HEK293 (cell line): ENCODE results near the gene PRCP.

ENCODE experiments used
- CTCF ChIA-PET: fragments of 350-600 bp; formaldehyde crosslinking; extraction: SDS; loops from one replicate; lab custom pipeline; 2021; ENCODE audit warnings: antibody characterized with exemption; lab: Yijun Ruan, JAX
- POLR2A ChIA-PET: fragments of 300-600 bp; formaldehyde crosslinking; extraction: SDS; loops from one replicate; lab custom pipeline; 2020; ENCODE audit warnings: antibody characterized with exemption, inconsistent platforms; lab: Yijun Ruan, JAX
- H3K27ac ChIP-seq: fragments of 200-500 bp; sonication (Bioruptor generic); 2 replicates; pipeline ENCODE4 v1.5.1; 2014; ENCODE audit warnings: low read depth, low read length, control low read depth, inconsistent platforms; ENCODE audit errors: extremely low read depth
- H3K36me3 ChIP-seq, 2 experiments: fragments of 200-500 bp in 1 of 2; sonication (Bioruptor generic) in 1 of 2; 1 replicate in 1 of 2; 2 replicates in 1 of 2; pipeline ENCODE4 v1.5.1; 2014 to 2017; ENCODE audit warnings: inconsistent platforms in 2 of 2, low read length in 2 of 2; ENCODE audit not compliant: control insufficient read depth in 2 of 2, insufficient read depth in 1 of 2
- H3K4me1 ChIP-seq: fragments of 200-500 bp; sonication (Bioruptor generic); 2 replicates; pipeline ENCODE4 v1.5.1; 2014; ENCODE audit warnings: mild to moderate bottlenecking, low read length, inconsistent platforms; ENCODE audit not compliant: control insufficient read depth, insufficient read depth
- H3K4me3 ChIP-seq: 2 replicates; pipeline ENCODE4 v1.5.1; 2011; ENCODE audit warnings: low read depth, mild to moderate bottlenecking, control low read depth, low read length, moderate library complexity
- H3K9me3 ChIP-seq: fragments of 200-500 bp; sonication (Bioruptor generic); 2 replicates; pipeline ENCODE4 v1.5.1; 2014; ENCODE audit warnings: low read depth, low read length, inconsistent platforms; ENCODE audit not compliant: control insufficient read depth, insufficient read depth
- HOXA7 ChIP-seq: sonication (generic); formaldehyde crosslinking; IDR thresholded peaks from 2 replicates; pipeline ENCODE4 v1.8.1; 2022; ENCODE audit warnings: missing genetic modification reagents, borderline replicate concordance
- SP3 ChIP-seq: fragments of 450-650 bp; formaldehyde crosslinking; IDR thresholded peaks from 2 replicates; pipeline ENCODE4 v1.5.1; 2016; ENCODE audit warnings: missing biosample characterization, missing genetic modification characterization
- TCF7L2 ChIP-seq: IDR thresholded peaks from 2 replicates; pipeline ENCODE4 v1.6.1; 2011; ENCODE audit warnings: low read depth, mild to moderate bottlenecking, inconsistent platforms, low read length, moderate library complexity, borderline replicate concordance
- ZBTB17 ChIP-seq: fragments of 450-650 bp; formaldehyde crosslinking; IDR thresholded peaks from 2 replicates; pipeline ENCODE4 v1.5.1; 2016; ENCODE audit warnings: missing biosample characterization, missing genetic modification characterization
- ZIC2 ChIP-seq: fragments of 450-650 bp; formaldehyde crosslinking; IDR thresholded peaks from 2 replicates; pipeline ENCODE4 v1.5.1; 2016; ENCODE audit warnings: missing biosample characterization, missing genetic modification characterization
- ZNF112 ChIP-seq: fragments of 450-650 bp; formaldehyde crosslinking; IDR thresholded peaks from 2 replicates; pipeline ENCODE4 v1.5.0; 2017; ENCODE audit warnings: missing biosample characterization, missing genetic modification characterization
- ZNF114 ChIP-seq: fragments of 450-650 bp; formaldehyde crosslinking; IDR thresholded peaks from 2 replicates; pipeline ENCODE4 v1.5.0; 2017; ENCODE audit warnings: missing biosample characterization, missing genetic modification characterization
- ZNF138 ChIP-seq: fragments of 450-650 bp; formaldehyde crosslinking; IDR thresholded peaks from 2 replicates; pipeline ENCODE4 v1.5.1; 2016; ENCODE audit warnings: missing biosample characterization, missing genetic modification characterization, borderline replicate concordance
- ZNF174 ChIP-seq: fragments of 450-650 bp; formaldehyde crosslinking; IDR thresholded peaks from 2 replicates; pipeline ENCODE4 v1.5.0; 2017; ENCODE audit warnings: missing biosample characterization, mild to moderate bottlenecking, missing genetic modification characterization
- ZNF426 ChIP-seq: fragments of 450-650 bp; formaldehyde crosslinking; IDR thresholded peaks from 2 replicates; pipeline ENCODE4 v1.5.1; 2017; ENCODE audit warnings: missing biosample characterization, missing genetic modification characterization, mild to moderate bottlenecking, inconsistent platforms, moderate library complexity
- ZNF549 ChIP-seq: fragments of 450-650 bp; IDR thresholded peaks from 2 replicates; pipeline ENCODE4 v1.5.1; 2018; ENCODE audit warnings: missing biosample characterization, missing genetic modification characterization, mild to moderate bottlenecking, inconsistent platforms, moderate library complexity
- ZNF626 ChIP-seq: fragments of 450-650 bp; sonication (Bioruptor Pico); formaldehyde crosslinking; IDR thresholded peaks from 2 replicates; pipeline ENCODE4 v1.5.1; 2018; ENCODE audit warnings: missing biosample characterization, missing genetic modification characterization, inconsistent platforms
- ZNF654 ChIP-seq: fragments of 450-650 bp; formaldehyde crosslinking; IDR thresholded peaks from 2 replicates; pipeline ENCODE4 v1.5.1; 2016; ENCODE audit warnings: low read depth, missing biosample characterization, missing genetic modification characterization
- ZNF660 ChIP-seq: fragments of 450-650 bp; IDR thresholded peaks from 2 replicates; pipeline ENCODE4 v1.5.1; 2018; ENCODE audit warnings: missing biosample characterization, mild to moderate bottlenecking, missing genetic modification characterization
- ZSCAN23 ChIP-seq: fragments of 450-650 bp; formaldehyde crosslinking; IDR thresholded peaks from 2 replicates; pipeline ENCODE4 v1.5.1; 2016; ENCODE audit warnings: missing biosample characterization, missing genetic modification characterization
- TF ChIP-seq, protein P1 (sequence below): fragments of 450-650 bp; formaldehyde crosslinking; IDR thresholded peaks from 2 replicates; pipeline ENCODE4 v1.5.1; 2016; ENCODE audit warnings: missing biosample characterization, missing genetic modification characterization, low read depth
- TF ChIP-seq, protein P2 (sequence below): fragments of 450-650 bp; formaldehyde crosslinking; IDR thresholded peaks from 2 replicates; pipeline ENCODE4 v1.5.1; 2016; ENCODE audit warnings: missing biosample characterization, missing genetic modification characterization
- TF ChIP-seq, protein P3 (sequence below): fragments of 450-650 bp; formaldehyde crosslinking; IDR thresholded peaks from 2 replicates; pipeline ENCODE4 v1.5.1; 2016; ENCODE audit warnings: missing biosample characterization, missing genetic modification characterization
- TF ChIP-seq, protein P4 (sequence below): IDR thresholded peaks from 2 replicates; pipeline ENCODE4 v1.6.1; 2011; ENCODE audit warnings: mild to moderate bottlenecking, low read depth, low read length, borderline replicate concordance
- TF ChIP-seq, protein P5 (sequence below): sonication (generic); formaldehyde crosslinking; IDR thresholded peaks from 2 replicates; pipeline ENCODE4 v1.8.1; 2022; ENCODE audit warnings: mild to moderate bottlenecking, moderate library complexity, missing genetic modification reagents
- TF ChIP-seq, protein P6 (sequence below): fragments of 450-650 bp; formaldehyde crosslinking; IDR thresholded peaks from 2 replicates; pipeline ENCODE4 v1.5.1; 2017; ENCODE audit warnings: missing biosample characterization, missing genetic modification characterization

Gene PRCP

DNA sequence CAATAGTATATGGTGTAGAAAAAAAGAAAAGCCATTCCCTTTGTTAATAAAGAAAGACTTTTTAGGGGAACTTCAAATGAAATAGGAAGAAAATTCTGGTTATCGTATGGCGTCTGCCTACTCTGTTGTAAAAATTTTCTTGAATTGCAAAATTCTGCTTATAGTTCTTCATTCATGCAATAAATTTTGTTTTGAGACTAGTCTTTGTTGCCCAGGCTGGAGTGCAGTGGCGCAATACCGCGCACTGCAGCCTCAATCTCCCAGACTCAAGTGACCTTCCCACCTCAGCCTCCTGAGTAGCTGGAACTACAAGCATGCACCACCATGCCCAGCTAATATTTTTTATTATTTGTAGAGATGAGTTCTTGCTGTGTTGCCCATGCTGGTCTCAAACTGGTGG, 7.1 kb upstream of the PRCP start (continued):
- TF ChIP-seq, protein P1, sequence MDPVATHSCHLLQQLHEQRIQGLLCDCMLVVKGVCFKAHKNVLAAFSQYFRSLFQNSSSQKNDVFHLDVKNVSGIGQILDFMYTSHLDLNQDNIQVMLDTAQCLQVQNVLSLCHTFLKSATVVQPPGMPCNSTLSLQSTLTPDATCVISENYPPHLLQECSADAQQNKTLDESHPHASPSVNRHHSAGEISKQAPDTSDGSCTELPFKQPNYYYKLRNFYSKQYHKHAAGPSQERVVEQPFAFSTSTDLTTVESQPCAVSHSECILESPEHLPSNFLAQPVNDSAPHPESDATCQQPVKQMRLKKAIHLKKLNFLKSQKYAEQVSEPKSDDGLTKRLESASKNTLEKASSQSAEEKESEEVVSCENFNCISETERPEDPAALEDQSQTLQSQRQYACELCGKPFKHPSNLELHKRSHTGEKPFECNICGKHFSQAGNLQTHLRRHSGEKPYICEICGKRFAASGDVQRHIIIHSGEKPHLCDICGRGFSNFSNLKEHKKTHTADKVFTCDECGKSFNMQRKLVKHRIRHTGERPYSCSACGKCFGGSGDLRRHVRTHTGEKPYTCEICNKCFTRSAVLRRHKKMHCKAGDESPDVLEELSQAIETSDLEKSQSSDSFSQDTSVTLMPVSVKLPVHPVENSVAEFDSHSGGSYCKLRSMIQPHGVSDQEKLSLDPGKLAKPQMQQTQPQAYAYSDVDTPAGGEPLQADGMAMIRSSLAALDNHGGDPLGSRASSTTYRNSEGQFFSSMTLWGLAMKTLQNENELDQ (tag by site-specific recombination), result no peak
- TF ChIP-seq HOXA7, result no peak
- TF ChIP-seq ZNF138 (tag by site-specific recombination), result no peak
- no peak for TF ChIP-seq TCF7L2
- TF ChIP-seq, protein P2, sequence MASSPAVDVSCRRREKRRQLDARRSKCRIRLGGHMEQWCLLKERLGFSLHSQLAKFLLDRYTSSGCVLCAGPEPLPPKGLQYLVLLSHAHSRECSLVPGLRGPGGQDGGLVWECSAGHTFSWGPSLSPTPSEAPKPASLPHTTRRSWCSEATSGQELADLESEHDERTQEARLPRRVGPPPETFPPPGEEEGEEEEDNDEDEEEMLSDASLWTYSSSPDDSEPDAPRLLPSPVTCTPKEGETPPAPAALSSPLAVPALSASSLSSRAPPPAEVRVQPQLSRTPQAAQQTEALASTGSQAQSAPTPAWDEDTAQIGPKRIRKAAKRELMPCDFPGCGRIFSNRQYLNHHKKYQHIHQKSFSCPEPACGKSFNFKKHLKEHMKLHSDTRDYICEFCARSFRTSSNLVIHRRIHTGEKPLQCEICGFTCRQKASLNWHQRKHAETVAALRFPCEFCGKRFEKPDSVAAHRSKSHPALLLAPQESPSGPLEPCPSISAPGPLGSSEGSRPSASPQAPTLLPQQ (tag by site-specific recombination), result no peak
- TF ChIP-seq, protein P3, sequence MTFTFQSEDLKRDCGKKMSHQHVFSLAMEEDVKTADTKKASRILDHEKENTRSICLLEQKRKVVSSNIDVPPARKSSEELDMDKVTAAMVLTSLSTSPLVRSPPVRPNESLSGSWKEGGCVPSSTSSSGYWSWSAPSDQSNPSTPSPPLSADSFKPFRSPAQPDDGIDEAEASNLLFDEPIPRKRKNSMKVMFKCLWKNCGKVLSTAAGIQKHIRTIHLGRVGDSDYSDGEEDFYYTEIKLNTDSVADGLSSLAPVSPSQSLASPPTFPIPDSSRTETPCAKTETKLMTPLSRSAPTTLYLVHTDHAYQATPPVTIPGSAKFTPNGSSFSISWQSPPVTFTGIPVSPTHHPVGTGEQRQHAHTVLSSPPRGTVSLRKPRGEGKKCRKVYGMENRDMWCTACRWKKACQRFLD (tag by site-specific recombination), result no peak
- TF ChIP-seq SP3, result no peak
- TF ChIP-seq, protein P4, sequence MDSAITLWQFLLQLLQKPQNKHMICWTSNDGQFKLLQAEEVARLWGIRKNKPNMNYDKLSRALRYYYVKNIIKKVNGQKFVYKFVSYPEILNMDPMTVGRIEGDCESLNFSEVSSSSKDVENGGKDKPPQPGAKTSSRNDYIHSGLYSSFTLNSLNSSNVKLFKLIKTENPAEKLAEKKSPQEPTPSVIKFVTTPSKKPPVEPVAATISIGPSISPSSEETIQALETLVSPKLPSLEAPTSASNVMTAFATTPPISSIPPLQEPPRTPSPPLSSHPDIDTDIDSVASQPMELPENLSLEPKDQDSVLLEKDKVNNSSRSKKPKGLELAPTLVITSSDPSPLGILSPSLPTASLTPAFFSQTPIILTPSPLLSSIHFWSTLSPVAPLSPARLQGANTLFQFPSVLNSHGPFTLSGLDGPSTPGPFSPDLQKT, result no peak
- no peak for TF ChIP-seq ZNF426 (tag by site-specific recombination)
- TF ChIP-seq ZIC2, result no peak
- TF ChIP-seq ZNF114 (tag by site-specific recombination), result no peak
- TF ChIP-seq, protein P5, sequence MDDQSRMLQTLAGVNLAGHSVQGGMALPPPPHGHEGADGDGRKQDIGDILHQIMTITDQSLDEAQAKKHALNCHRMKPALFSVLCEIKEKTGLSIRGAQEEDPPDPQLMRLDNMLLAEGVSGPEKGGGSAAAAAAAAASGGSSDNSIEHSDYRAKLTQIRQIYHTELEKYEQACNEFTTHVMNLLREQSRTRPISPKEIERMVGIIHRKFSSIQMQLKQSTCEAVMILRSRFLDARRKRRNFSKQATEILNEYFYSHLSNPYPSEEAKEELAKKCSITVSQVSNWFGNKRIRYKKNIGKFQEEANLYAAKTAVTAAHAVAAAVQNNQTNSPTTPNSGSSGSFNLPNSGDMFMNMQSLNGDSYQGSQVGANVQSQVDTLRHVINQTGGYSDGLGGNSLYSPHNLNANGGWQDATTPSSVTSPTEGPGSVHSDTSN (CRISPR knock-in tag), result no peak

DNA sequence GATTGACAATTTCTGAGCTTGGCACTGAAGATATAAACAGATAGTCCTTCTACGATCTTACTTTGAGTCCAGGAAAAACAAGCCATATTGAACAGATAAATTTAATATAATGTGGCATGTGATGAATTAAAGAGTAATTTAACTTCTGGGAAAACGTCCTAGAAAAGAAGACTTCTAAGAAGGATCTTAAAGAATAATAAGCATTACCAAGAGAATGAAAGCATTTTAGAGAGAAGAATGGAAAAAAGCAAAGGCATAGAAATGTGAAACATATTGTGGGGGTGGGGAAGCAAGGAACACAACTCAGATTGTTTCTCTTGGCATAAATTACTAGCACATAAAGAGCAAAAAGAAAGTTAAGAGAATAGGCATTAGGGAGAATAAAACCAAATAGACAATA, 6.7 kb upstream of the PRCP start:
- H3K27ac ChIP-seq, result no peak overlapping the region
- ChIA-PET POLR2A (no interaction called here), CTCF (interaction anchor here (0.7 to 1.4 kb wide), 5 partner anchors 58 to 909 kb away, joined by 3 to 5 read pairs (median 3); no protein-coding TSS in a partner anchor)
- TF ChIP-seq, protein P6, sequence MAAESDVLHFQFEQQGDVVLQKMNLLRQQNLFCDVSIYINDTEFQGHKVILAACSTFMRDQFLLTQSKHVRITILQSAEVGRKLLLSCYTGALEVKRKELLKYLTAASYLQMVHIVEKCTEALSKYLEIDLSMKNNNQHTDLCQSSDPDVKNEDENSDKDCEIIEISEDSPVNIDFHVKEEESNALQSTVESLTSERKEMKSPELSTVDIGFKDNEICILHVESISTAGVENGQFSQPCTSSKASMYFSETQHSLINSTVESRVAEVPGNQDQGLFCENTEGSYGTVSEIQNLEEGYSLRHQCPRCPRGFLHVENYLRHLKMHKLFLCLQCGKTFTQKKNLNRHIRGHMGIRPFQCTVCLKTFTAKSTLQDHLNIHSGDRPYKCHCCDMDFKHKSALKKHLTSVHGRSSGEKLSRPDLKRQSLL (tag by site-specific recombination), result no peak
- TF ChIP-seq ZNF626 (tag by site-specific recombination), result no peak
- no peak overlapping the region for H3K4me3 ChIP-seq
- no peaks in the 10 kb centered on the region for H3K4me1 ChIP-seq
- peaks cover 0 to 1% of the 10 kb centered on the region in 2 experiments; a peak in 1 of 3 replicates for H3K36me3 ChIP-seq
- no peaks in the 10 kb centered on the region for H3K9me3 ChIP-seq

DNA sequence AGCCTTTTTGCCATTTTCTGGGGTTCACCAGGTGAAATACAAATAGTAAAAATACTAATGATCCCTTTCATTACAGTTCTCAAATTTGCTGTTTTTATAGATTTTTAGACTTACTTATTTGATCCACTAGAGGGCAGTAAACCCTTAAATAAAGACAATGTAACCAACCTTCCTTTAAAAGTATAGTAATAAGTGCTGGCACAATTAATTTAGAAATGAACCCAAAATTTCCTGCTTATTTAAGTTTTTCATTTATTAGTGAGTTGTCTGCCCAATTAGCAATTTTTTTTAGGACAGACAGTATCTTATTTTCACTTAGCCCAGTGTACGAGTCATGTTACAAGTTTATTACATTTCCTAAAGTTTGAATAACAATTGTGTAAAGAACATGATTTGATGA, 6.0 kb upstream of the PRCP start:
- no peak overlapping the region for H3K27ac ChIP-seq
- POLR2A ChIA-PET, result no interaction called here
- CTCF ChIA-PET, result interaction anchor here (0.9 to 1.3 kb wide), 4 partner anchors 180 to 910 kb away, joined by 3 to 5 read pairs (median 4); no protein-coding TSS in a partner anchor
- no peak for TF ChIP-seq ZBTB17 (tag by site-specific recombination)
- TF ChIP-seq ZNF174 (tag by site-specific recombination), result no peak
- TF ChIP-seq ZNF549 (tag by site-specific recombination), result no peak
- TF ChIP-seq ZSCAN23, result no peak
- TF ChIP-seq ZNF112, result no peak
- 0 out of 2 replicates have a peak, but pooled peaks have one; percentile 29 for TF ChIP-seq ZNF660
- TF ChIP-seq ZNF654, result peak; percentile 59
- no peaks in the 10 kb centered on the region for H3K36me3 ChIP-seq
- no peaks in the 10 kb centered on the region for H3K4me1 ChIP-seq
- H3K9me3 ChIP-seq, result no peaks in the 10 kb centered on the region
- H3K4me3 ChIP-seq, result no peak overlapping the region
